Chondrocyte (in vitro differentiated cells): ENCODE measurements around the gene MINDY4B. TPM values are rescaled to one million over a fixed set of nuclear protein-coding genes. Genes with fewer than 3 reads are reported as not detected.

Source experiments
- DNase-seq: peaks from one replicate; pipeline ENCODE4 v3.0.0; 2021; ENCODE audit warnings: mixed read lengths, low spot score
- H3K27ac Mint-ChIP-seq: one replicate; pipeline ENCODE4 v1.8.0; 2021; ENCODE audit warnings: mild to moderate bottlenecking, moderate library complexity, mixed read lengths; ENCODE audit not compliant: unreplicated experiment
- H3K27me3 Mint-ChIP-seq: 2 replicates; pipeline ENCODE4 v1.8.0; 2021; ENCODE audit warnings: low read depth, mixed read lengths
- H3K36me3 Mint-ChIP-seq: 2 replicates; pipeline ENCODE4 v1.8.0; 2021; ENCODE audit warnings: low read depth, mixed read lengths
- H3K4me1 Mint-ChIP-seq: 2 replicates; pipeline ENCODE4 v1.8.0; 2021; ENCODE audit warnings: low read depth, mild to moderate bottlenecking, mixed read lengths
- H3K4me3 Mint-ChIP-seq: one replicate; pipeline ENCODE4 v1.8.0; 2021; ENCODE audit warnings: mild to moderate bottlenecking, moderate library complexity, mixed read lengths; ENCODE audit not compliant: unreplicated experiment
- H3K9me3 Mint-ChIP-seq: 2 replicates; pipeline ENCODE4 v1.8.0; 2021; ENCODE audit warnings: low read depth, mixed read lengths
- total RNA-seq: library from RNA; stranded (reverse); gene quantifications from 3 replicates; pipeline ENCODE4 v1.2.1, GENCODE V29; 2021
- TF ChIP-seq, protein P1 (sequence below): fragments of 200-600 bp; sonication (generic); IDR thresholded peaks from 2 replicates; pipeline ENCODE4 v1.5.0; 2021; ENCODE audit warnings: antibody characterized with exemption, mild to moderate bottlenecking, moderate library complexity

The MINDY4B gene
- total RNA-seq, 1 donor from 2014 or later: not detected

DNA sequence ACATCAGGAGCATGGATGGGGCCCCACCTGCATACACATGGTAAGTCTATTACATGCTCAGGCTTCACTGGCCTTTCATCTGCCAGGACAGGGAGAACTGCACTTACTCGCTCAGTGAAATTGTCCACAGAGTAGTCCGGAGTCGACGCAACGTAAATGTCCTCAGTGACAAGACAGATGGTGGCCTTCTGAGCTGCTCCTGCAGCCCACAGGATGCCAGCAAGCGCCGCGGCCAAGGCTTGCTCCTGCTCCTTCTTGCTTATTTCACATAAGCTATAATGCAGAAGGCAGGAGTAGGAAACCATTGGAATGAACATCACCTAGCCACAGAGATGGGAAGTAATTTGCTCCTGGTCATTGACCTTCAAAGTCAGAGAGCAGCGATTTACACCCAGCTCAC, 14.4 kb downstream of the MINDY4B start:
- TF ChIP-seq, protein P1, sequence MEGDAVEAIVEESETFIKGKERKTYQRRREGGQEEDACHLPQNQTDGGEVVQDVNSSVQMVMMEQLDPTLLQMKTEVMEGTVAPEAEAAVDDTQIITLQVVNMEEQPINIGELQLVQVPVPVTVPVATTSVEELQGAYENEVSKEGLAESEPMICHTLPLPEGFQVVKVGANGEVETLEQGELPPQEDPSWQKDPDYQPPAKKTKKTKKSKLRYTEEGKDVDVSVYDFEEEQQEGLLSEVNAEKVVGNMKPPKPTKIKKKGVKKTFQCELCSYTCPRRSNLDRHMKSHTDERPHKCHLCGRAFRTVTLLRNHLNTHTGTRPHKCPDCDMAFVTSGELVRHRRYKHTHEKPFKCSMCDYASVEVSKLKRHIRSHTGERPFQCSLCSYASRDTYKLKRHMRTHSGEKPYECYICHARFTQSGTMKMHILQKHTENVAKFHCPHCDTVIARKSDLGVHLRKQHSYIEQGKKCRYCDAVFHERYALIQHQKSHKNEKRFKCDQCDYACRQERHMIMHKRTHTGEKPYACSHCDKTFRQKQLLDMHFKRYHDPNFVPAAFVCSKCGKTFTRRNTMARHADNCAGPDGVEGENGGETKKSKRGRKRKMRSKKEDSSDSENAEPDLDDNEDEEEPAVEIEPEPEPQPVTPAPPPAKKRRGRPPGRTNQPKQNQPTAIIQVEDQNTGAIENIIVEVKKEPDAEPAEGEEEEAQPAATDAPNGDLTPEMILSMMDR: no peak
- Mint-ChIP-seq H3K27ac (no peak overlapping the region), H3K4me1 (no peaks in the 10 kb centered on the region), H3K4me3 (no peak overlapping the region), H3K36me3 (peaks cover 3% of the 10 kb centered on the region), H3K27me3 (peaks cover 10% of the 10 kb centered on the region), H3K9me3 (peaks cover 7% of the 10 kb centered on the region)
- no peak for DNase-seq

DNA sequence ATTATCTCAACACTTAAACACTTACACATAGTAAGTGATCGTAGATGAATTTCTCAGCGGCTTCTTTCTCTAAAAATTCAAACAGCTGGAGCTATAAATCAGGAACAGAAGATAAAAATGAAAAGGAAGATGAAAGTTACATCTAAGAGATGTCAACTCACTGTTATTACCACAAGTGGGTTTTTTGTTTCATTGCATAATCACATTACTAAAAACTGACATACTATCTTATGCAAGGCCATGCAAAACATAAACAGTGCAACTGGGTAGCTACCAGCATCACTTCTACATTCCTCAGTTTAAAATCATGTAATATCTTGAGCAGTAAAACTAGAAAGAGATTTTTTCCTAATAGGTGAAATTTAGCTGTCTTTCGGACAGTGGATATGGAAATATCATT, 14.9 kb downstream of the MINDY4B start:
- no peak overlapping the region for H3K4me3 Mint-ChIP-seq
- TF ChIP-seq, protein P1: no peak
- no peaks in the 10 kb centered on the region for H3K4me1 Mint-ChIP-seq
- peaks cover 7% of the 10 kb centered on the region for H3K9me3 Mint-ChIP-seq
- H3K27me3 Mint-ChIP-seq: peaks cover 9% of the 10 kb centered on the region
- peaks cover 3% of the 10 kb centered on the region for H3K36me3 Mint-ChIP-seq
- DNase-seq: no peak
- H3K27ac Mint-ChIP-seq: no peak overlapping the region

DNA sequence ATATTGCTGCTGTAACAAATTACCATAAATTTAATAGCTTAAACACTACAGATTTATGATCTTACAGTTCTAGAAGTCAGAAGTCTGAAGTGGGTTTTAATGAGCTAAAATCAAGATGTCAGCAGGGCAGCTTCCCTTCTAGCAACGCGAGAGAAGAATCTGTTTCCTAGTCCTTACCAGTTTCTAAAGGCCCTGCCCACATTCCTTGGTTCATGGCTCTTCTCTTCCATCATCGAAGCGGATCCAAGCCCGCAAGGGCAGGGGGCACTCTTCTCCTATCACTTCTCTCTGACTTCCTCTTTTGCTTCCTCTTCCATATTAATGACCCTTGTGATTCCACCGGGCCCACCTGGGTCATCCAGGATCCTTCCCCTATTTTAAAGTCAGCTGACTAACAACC, 16.1 kb downstream of the MINDY4B start:
- peaks cover 3% of the 10 kb centered on the region for H3K36me3 Mint-ChIP-seq
- no peaks in the 10 kb centered on the region for H3K4me1 Mint-ChIP-seq
- TF ChIP-seq, protein P1: no peak
- H3K4me3 Mint-ChIP-seq: no peak overlapping the region
- H3K27me3 Mint-ChIP-seq: peaks cover 8% of the 10 kb centered on the region
- no peak for DNase-seq
- peaks cover 7% of the 10 kb centered on the region for H3K9me3 Mint-ChIP-seq
- H3K27ac Mint-ChIP-seq: no peak overlapping the region

DNA sequence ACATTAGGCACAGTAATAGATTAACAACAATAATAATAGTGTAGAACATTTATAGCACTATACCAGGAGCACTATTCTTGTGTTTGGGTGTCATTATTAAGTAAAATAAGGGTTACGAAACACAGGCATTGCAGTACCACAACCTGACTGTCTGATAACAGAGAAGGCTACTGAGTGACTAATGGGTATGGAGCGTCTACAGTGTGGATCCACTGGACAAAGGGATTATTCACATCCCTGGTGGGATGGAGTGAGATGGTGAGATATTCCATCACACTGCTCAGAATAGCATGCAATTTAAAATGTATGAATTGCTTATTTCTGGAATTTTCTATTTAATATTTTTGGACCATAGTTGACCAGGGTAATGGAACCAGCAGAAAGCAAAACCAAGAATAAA, 18.2 kb downstream of the MINDY4B start:
- peaks cover 16% of the 10 kb centered on the region for H3K27me3 Mint-ChIP-seq
- no peaks in the 10 kb centered on the region for H3K4me1 Mint-ChIP-seq
- H3K36me3 Mint-ChIP-seq: peaks cover 3% of the 10 kb centered on the region
- no peak overlapping the region for H3K27ac Mint-ChIP-seq
- no peak for DNase-seq
- peaks cover 7% of the 10 kb centered on the region for H3K9me3 Mint-ChIP-seq
- H3K4me3 Mint-ChIP-seq: no peak overlapping the region
- TF ChIP-seq, protein P1: no peak

DNA sequence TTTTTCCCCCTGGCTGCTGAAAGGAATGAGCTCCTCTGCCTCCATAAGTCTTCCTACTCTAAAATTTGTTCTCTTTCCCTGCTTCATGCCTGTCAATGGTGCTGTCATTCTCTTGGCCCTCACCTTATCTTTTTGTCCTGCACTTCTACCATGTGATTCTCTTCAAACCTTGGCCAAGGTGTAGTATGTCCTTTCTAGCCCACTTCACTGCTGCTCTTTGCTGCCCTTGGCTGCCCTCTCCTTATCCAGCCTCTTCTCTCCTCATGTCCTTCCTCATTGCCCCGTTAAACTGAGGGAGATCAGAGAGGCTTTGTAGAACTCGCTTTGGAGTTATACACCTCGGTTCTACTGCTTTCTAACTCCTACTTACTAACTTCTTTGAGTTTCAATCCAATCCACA, 19.7 kb downstream of the MINDY4B start:
- DNase-seq: no peak
- peaks cover 16% of the 10 kb centered on the region for H3K27me3 Mint-ChIP-seq
- no peaks in the 10 kb centered on the region for H3K4me1 Mint-ChIP-seq
- TF ChIP-seq, protein P1: no peak
- H3K36me3 Mint-ChIP-seq: peaks cover 3% of the 10 kb centered on the region
- H3K9me3 Mint-ChIP-seq: peaks cover 7% of the 10 kb centered on the region
- H3K27ac Mint-ChIP-seq: no peak overlapping the region
- no peak overlapping the region for H3K4me3 Mint-ChIP-seq
